Measurements from ENCODE around the gene GDPD5. TPM values are rescaled to one million over a fixed set of nuclear protein-coding genes. Genes with fewer than 3 reads are reported as not detected.
A peak's percentile ranks its signal among the peaks of the same experiment; 100 is the strongest.

The GDPD5 gene
- total and polyA plus RNA-seq, 9 donors: 12.8 to 33.2 (median 20.7) TPM

DNA sequence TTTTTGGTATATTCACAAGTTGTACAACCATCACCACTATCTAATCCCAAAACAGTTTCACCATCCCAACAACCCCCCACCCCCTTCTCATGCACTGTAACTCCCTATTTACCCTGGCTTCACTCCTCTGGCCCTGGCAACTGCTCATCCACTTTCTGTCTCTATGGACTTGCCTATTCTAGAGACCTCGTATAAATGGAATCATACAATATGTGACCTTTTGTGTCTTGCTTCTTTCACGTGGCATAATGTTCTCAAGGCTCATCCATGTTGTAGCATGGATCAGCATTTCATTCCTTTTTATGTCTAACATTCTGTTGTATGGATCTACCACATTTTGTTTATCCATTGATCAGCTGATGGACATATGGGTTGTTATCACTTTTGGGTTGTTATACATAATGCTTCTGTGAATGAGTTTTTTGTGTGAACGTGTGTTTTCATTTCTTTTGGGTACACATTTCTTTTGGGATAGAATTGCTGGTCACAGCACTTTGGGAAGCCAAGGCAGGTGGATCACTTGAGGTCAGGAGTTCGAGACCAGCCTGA, 46.1 kb downstream of the GDPD5 start:
- peaks cover 42% of the 10 kb centered on the region for H3K4me1 ChIP-seq (ENCODE audit: control insufficient read depth, insufficient read depth, low read length)
- DNase-seq: no peak
- H3K27me3 ChIP-seq (ENCODE audit: control insufficient read depth, insufficient read depth, low read length): no peaks in the 10 kb centered on the region
- H3K4me3 ChIP-seq (ENCODE audit: low read length): no peak overlapping the region
- no peaks in the 10 kb centered on the region for H3K36me3 ChIP-seq (ENCODE audit: control insufficient read depth, insufficient read depth, low read length)
- H3K27ac ChIP-seq (ENCODE audit: low read length): no peak overlapping the region
- WGBS (ENCODE audit: insufficient coverage): no CpG with 5 or more reads among the region's 4 CpGs
- no peaks in the 10 kb centered on the region for H3K9me3 ChIP-seq (replicated peaks; ENCODE audit: control insufficient read depth, low read depth, low read length)

DNA sequence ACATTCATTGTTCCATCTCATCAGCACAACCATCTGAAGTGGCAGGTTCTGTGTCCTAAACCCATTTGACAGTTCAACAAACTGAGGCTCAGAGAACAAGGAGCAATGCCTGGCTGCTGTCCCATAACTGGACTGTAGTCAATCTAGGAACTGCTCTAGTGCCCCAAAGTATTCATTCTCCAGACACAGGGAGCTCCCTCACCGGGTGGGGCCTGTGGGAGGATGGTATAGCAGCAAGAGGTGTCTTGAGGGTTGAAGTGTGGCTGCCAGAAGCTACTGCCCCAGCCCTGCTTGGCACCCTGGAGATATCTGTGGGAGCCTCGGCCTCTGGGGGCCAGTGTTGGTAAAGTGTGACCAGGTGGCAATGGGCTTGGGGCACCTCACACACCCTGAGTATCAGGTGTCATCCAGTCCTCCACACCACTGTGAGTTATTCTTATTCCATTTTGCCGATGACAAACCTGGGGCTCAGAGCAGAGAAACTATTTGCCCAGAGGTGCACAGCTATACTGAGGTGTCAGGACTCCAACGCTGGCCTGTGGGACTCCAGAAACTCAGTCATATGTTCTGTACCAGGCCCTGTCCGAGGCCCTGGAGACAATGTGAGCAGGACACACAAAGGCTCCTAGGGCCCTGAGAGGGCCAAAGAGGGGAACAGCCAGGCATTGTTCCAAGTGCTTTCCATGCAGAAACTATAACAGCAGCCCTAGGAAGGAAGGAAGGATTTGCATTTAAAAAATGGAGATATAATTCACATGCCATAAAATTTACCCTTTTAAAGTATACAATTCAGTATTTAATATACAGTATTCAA, 46.8 kb downstream of the GDPD5 start:
- no peaks in the 10 kb centered on the region for H3K36me3 ChIP-seq (ENCODE audit: control insufficient read depth, insufficient read depth, low read length)
- DNase-seq: peak; percentile 36
- WGBS (ENCODE audit: insufficient coverage): 42% methylated on average over 3 of the region's 5 CpGs
- H3K4me3 ChIP-seq (ENCODE audit: low read length): no peak overlapping the region
- no peaks in the 10 kb centered on the region for H3K27me3 ChIP-seq (ENCODE audit: control insufficient read depth, insufficient read depth, low read length)
- H3K9me3 ChIP-seq (replicated peaks; ENCODE audit: control insufficient read depth, low read depth, low read length): no peaks in the 10 kb centered on the region
- H3K4me1 ChIP-seq (ENCODE audit: control insufficient read depth, insufficient read depth, low read length): peaks cover 48% of the 10 kb centered on the region
- H3K27ac ChIP-seq (ENCODE audit: low read length): no peak overlapping the region

DNA sequence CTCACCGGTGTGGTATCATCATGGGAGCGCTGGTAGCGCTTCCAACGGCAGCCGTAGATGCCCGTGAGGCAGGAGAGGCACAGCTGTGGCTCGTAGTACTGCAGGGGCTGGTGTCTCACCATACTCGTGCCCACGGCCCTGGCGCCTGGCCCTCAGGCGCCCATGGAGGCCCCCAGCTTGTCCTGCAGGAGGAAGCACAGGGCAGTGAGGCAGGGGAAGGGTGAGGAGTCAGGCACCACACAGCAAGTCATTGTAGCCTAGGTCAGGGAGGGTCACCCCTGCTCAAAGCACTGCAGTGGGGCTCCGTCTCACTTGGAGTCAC, 48.2 kb downstream of the GDPD5 start:
- Histone ChIP-seq H3K27me3 (ENCODE audit: control insufficient read depth, insufficient read depth, low read length) (no peaks in the 10 kb centered on the region), H3K4me1 (ENCODE audit: control insufficient read depth, insufficient read depth, low read length) (peaks cover 42% of the 10 kb centered on the region), H3K9me3 (replicated peaks; ENCODE audit: control insufficient read depth, low read depth, low read length) (no peaks in the 10 kb centered on the region), H3K27ac (ENCODE audit: low read length) (no peak overlapping the region), H3K4me3 (ENCODE audit: low read length) (no peak overlapping the region), H3K36me3 (ENCODE audit: control insufficient read depth, insufficient read depth, low read length) (no peaks in the 10 kb centered on the region)
- WGBS (ENCODE audit: insufficient coverage): 81% methylated on average over 12 of the region's 12 CpGs
- DNase-seq: no peak

DNA sequence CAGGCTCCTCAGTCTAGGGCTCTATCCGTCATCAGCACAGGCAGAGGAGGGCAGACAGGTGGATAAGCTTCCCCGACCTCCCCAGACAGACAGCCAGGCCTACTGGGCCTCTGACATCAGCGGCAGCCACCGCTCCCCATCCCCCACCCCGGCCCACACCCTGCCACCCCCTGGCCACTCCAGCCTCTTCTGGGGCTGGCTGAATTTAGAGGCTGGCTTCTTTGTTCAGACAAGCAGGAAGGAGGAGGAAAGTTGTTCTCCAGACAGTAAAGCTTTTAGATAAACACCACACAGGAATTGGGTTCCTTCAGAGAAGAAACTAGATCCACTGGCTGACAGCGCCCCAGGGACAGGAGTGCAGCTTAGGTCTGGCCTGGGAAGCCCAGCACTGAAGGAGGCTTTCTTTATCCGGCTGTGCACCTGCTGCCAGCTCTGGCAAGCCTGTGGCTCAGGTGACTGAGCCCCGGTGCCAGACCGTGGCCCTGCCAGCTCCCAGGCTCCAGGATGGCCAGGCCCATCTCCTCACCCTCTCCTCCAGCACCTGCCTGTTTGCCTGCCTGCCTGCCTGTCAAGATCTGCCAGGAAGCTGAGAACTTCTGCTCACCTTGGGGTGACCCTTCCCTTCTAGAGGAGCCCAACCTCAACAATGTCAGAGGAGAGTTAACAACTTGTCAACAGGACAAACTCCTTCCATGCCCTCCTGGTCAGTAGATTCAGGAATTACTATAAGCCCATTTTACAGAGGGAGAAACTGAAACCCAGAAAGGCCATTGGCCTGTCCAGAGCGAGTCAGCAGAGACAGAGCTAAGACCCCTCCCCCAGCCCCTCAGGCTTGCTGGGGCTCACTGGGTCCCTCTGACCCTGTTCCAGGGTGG, 48.8 kb downstream of the GDPD5 start:
- Histone ChIP-seq H3K4me3 (ENCODE audit: low read length) (no peak overlapping the region), H3K9me3 (replicated peaks; ENCODE audit: control insufficient read depth, low read depth, low read length) (no peaks in the 10 kb centered on the region)
- DNase-seq: no peak

DNA sequence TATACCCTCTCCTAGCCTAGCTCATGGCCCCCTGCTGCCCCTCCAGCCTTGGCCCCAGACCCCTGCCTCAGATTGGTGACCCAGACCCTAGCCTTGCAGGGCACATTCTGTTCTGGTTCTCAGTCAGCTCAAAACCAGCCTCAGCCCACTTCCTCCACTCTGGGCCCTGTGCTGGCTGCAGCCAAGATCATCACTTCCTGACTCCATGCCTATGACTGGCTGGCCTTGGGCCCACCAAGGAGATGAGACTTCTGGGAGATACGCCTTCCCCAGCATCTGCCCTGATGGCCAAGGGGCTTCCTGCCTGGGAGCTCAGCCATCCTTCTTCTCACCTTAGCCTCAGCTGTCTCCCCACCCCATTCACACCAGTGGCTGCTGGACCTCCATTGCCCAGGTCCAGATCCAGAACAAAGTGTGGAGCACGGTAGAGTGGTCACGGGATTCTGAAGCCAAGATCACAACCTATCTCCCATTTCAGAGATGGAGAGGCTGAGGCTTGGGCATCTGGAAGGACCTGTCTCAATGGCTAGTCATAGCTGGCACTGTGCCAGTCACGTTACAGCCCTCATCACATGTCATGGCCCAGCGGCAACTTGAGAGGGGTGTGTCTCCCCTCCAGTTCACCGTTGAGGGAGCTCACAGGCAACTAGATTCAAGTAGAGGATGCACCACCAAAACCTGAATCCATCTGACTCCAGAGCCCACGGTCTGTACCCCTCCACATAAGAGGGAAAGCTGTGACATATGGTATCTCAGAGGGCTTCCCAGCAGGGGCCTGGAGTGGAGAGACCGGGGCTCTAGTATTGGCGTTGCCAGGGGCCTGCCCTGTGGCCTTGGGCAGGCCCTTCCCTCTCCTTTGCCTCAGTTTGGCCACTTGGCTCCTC, 49.7 kb downstream of the GDPD5 start:
- 77% methylated on average over 5 of the region's 9 CpGs for WGBS (ENCODE audit: insufficient coverage)
- Histone ChIP-seq H3K4me3 (ENCODE audit: low read length) (no peak overlapping the region), H3K4me1 (ENCODE audit: control insufficient read depth, insufficient read depth, low read length) (peaks cover 49% of the 10 kb centered on the region), H3K27ac (ENCODE audit: low read length) (peak overlapping the region; percentile 65), H3K9me3 (replicated peaks; ENCODE audit: control insufficient read depth, low read depth, low read length) (no peaks in the 10 kb centered on the region), H3K27me3 (ENCODE audit: control insufficient read depth, insufficient read depth, low read length) (no peaks in the 10 kb centered on the region), H3K36me3 (ENCODE audit: control insufficient read depth, insufficient read depth, low read length) (no peaks in the 10 kb centered on the region)
- DNase-seq: peak; percentile 55

More for the DNA sequence above, 48.8 kb downstream of the GDPD5 start:
- Histone ChIP-seq H3K27me3 (ENCODE audit: control insufficient read depth, insufficient read depth, low read length) (no peaks in the 10 kb centered on the region), H3K27ac (ENCODE audit: low read length) (peak overlapping the region; percentile 65), H3K4me1 (ENCODE audit: control insufficient read depth, insufficient read depth, low read length) (peaks cover 47% of the 10 kb centered on the region), H3K36me3 (ENCODE audit: control insufficient read depth, insufficient read depth, low read length) (no peaks in the 10 kb centered on the region)
- 51% methylated on average over 8 of the region's 10 CpGs for WGBS (ENCODE audit: insufficient coverage)

DNA sequence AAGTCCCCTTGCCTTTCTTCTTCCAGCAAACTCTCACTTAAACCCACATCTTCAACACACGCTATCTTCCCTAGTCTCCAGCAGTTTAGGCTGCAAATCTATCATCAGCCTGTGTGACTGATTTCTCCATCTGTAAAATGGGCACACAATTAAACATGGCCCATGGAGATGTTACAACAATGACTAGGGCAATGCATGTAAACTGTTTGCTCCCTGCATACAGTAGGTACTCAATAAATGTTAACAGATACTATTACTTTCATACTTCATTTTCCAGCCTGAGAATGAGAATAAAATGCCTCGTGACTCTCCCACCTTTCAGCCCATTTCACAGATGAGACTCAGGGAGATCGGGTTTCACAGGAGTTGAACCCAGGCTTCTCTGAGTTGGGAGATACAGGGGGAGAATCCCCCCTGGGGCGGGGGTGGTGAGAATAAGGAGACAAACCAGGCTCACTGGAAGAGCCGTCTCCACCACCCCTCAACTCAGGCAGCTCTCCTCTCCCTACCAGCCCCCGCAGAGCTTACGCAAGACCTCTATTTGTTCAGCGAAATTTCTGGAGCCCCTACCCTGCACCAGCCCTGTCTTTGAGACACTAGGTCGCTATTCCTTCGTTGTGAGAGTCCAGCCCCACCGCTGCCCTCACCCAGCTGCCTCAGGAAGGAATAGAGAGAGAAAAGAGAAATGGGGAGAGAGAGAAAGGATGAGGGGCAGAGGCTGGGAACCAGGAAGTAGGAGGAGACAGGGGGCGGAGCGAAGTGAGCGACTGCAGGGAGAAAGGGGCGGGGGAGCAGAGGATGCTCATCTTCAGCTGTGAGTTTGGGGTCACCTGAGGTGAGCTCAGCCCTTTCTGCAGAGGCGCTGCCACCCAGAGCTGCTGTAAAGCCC, 50.6 kb downstream of the GDPD5 start:
- H3K9me3 ChIP-seq (replicated peaks; ENCODE audit: control insufficient read depth, low read depth, low read length): no peaks in the 10 kb centered on the region
- peaks cover 52% of the 10 kb centered on the region for H3K4me1 ChIP-seq (ENCODE audit: control insufficient read depth, insufficient read depth, low read length)
- peak overlapping the region; percentile 42 for H3K27ac ChIP-seq (ENCODE audit: low read length)
- no peaks in the 10 kb centered on the region for H3K27me3 ChIP-seq (ENCODE audit: control insufficient read depth, insufficient read depth, low read length)
- no peaks in the 10 kb centered on the region for H3K36me3 ChIP-seq (ENCODE audit: control insufficient read depth, insufficient read depth, low read length)
- H3K4me3 ChIP-seq (ENCODE audit: low read length): no peak overlapping the region
- 49% methylated on average over 3 of the region's 16 CpGs for WGBS (ENCODE audit: insufficient coverage)
- DNase-seq: peak; percentile 82

DNA sequence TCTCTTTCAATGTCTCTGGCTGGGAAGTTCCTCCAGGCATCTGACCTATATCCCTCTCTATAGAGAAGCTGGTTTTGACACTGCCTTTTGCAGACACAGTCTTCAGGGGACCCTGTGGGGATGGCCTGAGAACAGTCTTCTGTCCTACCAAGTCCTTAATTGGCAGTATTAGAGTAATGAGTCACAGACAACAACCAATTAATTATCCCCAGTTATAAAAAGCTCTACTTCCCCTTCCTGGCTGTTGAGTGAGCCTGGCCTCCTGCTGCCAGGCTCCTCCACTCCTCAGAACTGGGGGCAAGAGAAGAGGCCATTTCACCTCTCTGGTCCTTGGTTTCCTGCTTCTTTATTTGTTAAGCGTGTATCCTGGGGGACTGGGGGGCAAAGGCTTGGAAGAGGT, 51.5 kb downstream of the GDPD5 start:
- DNase-seq: no peak
- no CpG with 5 or more reads among the region's 1 CpG for WGBS (ENCODE audit: insufficient coverage)
- Histone ChIP-seq H3K27me3 (ENCODE audit: control insufficient read depth, insufficient read depth, low read length) (no peaks in the 10 kb centered on the region), H3K4me1 (ENCODE audit: control insufficient read depth, insufficient read depth, low read length) (peaks cover 59% of the 10 kb centered on the region), H3K36me3 (ENCODE audit: control insufficient read depth, insufficient read depth, low read length) (no peaks in the 10 kb centered on the region), H3K9me3 (replicated peaks; ENCODE audit: control insufficient read depth, low read depth, low read length) (no peaks in the 10 kb centered on the region), H3K27ac (ENCODE audit: low read length) (no peak overlapping the region), H3K4me3 (ENCODE audit: low read length) (no peak overlapping the region)

DNA sequence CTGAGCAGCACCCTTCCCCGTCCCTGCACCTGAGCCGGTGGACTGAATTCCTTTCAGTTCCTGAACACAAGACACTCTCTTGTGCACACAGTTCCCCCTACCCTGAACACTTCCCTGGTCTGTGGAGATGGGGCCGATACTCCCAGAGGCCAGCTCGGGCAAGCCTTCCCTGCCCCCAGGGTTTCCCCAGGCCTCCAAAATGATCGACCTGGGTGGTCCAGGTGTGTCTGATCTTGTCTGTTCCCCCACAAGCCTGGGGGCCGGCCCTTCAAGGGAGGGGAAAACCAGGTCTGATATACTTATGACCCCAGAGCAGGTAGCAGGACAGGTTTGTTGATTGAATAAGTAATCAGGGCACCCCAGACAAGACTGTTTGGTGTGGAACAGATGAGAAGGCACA, 52.1 kb downstream of the GDPD5 start:
- Histone ChIP-seq H3K4me1 (ENCODE audit: control insufficient read depth, insufficient read depth, low read length) (peaks cover 59% of the 10 kb centered on the region), H3K4me3 (ENCODE audit: low read length) (no peak overlapping the region)
- 70% methylated on average over 5 of the region's 6 CpGs for WGBS (ENCODE audit: insufficient coverage)

DNA sequence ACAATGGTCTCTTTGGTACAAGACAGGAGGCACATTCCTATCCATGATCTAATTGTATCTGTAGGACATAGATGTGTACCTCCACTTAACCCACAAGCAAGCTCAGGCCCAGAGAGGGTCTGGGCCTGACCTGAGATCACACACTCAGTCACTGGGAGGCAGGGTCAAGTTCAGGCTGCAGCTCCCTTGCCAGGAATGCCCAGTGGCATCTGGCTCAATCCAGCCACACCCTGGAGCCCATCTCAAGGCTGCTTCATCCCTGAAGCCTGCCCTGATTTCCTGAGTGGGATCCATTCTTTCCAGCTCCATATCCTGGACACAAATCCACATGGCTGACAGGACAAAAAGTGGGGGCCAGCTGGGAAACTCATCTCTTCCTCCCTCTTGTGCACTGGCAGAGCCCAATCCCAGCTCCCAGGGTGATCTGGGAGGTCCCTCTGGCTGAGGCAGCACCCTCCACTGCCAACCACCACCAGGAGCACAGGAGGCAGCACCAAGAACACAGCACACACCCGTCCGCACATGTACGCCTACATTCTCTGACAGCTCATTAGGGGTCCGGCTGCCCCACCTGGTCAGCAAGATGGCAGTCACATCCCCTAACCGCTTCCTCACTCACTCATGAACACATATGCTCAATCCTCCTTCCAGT, 53.5 kb downstream of the GDPD5 start:
- 82% methylated on average over 5 of the region's 5 CpGs for WGBS (ENCODE audit: insufficient coverage)

More for the DNA sequence above, 52.1 kb downstream of the GDPD5 start:
- no peak for DNase-seq
- Histone ChIP-seq H3K27me3 (ENCODE audit: control insufficient read depth, insufficient read depth, low read length) (no peaks in the 10 kb centered on the region), H3K9me3 (replicated peaks; ENCODE audit: control insufficient read depth, low read depth, low read length) (no peaks in the 10 kb centered on the region), H3K36me3 (ENCODE audit: control insufficient read depth, insufficient read depth, low read length) (no peaks in the 10 kb centered on the region), H3K27ac (ENCODE audit: low read length) (no peak overlapping the region)

More for the DNA sequence above, 53.5 kb downstream of the GDPD5 start:
- no peak for DNase-seq
- peaks cover 72% of the 10 kb centered on the region for H3K4me1 ChIP-seq (ENCODE audit: control insufficient read depth, insufficient read depth, low read length)
- no peaks in the 10 kb centered on the region for H3K27me3 ChIP-seq (ENCODE audit: control insufficient read depth, insufficient read depth, low read length)
- H3K27ac ChIP-seq (ENCODE audit: low read length): no peak overlapping the region
- no peaks in the 10 kb centered on the region for H3K36me3 ChIP-seq (ENCODE audit: control insufficient read depth, insufficient read depth, low read length)
- no peak overlapping the region for H3K4me3 ChIP-seq (ENCODE audit: low read length)
- H3K9me3 ChIP-seq (replicated peaks; ENCODE audit: control insufficient read depth, low read depth, low read length): no peaks in the 10 kb centered on the region
